ENCODE data around the gene MARCKSL1. TPM values are rescaled to one million over a fixed set of nuclear protein-coding genes. Genes with fewer than 3 reads are reported as not detected.

The MARCKSL1 gene
- total RNA-seq, 1 experiment from 2014 or later: 457 TPM

DNA sequence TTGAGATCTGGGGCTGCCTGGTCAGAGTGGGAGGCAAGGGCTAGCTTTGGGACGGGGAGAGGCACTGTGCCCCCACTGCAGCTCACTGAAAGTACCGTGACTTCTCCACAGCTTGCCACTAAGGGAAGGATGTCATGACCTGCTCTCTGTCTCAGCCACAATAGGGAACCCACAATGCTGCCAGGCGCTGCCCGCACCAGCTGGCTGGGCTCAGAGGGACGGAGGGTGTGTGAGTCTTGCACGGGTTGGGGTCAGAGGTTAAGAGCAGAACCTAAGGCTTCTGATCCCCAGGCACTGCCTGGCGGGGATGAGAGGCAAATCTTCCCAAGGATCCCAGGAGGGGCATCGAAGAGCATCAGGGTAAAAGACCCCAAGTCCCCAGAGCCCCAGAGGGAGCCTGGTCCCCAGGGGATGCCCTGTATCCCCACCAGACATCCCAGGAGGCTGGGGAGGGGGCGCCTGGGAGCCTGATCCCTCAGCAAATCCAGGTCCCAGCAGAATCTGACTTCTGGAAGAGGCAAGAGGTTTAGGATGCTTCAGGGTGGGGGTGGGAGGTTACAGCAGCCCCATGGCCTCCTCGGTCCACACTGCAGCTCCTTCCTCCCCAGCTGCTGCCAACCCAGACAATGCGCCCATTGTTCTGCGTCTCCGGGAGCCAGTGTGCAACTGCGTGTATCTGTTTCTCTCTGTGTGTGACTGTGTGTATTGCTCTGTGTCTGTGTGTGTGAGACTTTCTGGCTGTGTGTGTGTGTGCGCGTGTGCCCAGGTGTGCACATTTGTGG, 2.0 kb upstream of the MARCKSL1 start:
- no peak overlapping the region for H3K18ac ChIP-seq (ENCODE audit: insufficient read length, low read depth, low read length)
- H3K14ac ChIP-seq (ENCODE audit: insufficient read depth, low read length): no peak overlapping the region
- no peak overlapping the region for H3T11ph ChIP-seq (ENCODE audit: low read length)
- H4K91ac ChIP-seq (ENCODE audit: insufficient read length, low read depth, low read length): no peak overlapping the region
- H2BK120ac ChIP-seq (ENCODE audit: low read depth, low read length, poor library complexity, severe bottlenecking): no peak overlapping the region
- Mint-ChIP-seq H3K36me3 (ENCODE audit: insufficient read depth in 1 of 3, low read depth in 3 of 3) (peaks cover 15 to 21% (median 19%) of the 10 kb centered on the region in 3 experiments), H3K9me3 (no peaks in the 10 kb centered on the region; a peak in 1 of 5 replicates), H3K4me3 (peak overlapping the region in 1 of 2 experiments; percentile 17; a peak in 3 of 5 replicates), H3K27ac (no peak overlapping the region; a peak in 1 of 7 replicates), H3K4me1 (peaks cover 31 to 44% of the 10 kb centered on the region in 2 experiments), H3K27me3 (ENCODE audit: low read depth) (peaks cover 36% of the 10 kb centered on the region)
- H3K27me3 ChIP-seq (ENCODE audit: insufficient read depth, low read length): peaks cover 2% of the 10 kb centered on the region; the same call in 1 of the 2 replicates
- H2BK20ac ChIP-seq (ENCODE audit: low read depth, low read length, poor library complexity, severe bottlenecking): no peak overlapping the region
- H3K79me1 ChIP-seq (ENCODE audit: insufficient read depth, low read depth, low read length, poor library complexity, severe bottlenecking): no peaks in the 10 kb centered on the region
- H2AK5ac ChIP-seq (ENCODE audit: insufficient read length, low read length): no peak overlapping the region
- no peak overlapping the region for H3K9ac ChIP-seq (ENCODE audit: extremely low read depth, insufficient read length, low read length)
- TF ChIP-seq, protein P1, sequence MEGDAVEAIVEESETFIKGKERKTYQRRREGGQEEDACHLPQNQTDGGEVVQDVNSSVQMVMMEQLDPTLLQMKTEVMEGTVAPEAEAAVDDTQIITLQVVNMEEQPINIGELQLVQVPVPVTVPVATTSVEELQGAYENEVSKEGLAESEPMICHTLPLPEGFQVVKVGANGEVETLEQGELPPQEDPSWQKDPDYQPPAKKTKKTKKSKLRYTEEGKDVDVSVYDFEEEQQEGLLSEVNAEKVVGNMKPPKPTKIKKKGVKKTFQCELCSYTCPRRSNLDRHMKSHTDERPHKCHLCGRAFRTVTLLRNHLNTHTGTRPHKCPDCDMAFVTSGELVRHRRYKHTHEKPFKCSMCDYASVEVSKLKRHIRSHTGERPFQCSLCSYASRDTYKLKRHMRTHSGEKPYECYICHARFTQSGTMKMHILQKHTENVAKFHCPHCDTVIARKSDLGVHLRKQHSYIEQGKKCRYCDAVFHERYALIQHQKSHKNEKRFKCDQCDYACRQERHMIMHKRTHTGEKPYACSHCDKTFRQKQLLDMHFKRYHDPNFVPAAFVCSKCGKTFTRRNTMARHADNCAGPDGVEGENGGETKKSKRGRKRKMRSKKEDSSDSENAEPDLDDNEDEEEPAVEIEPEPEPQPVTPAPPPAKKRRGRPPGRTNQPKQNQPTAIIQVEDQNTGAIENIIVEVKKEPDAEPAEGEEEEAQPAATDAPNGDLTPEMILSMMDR (conservative IDR thresholded peaks at IDR 0.05): no peak
- H2BK12ac ChIP-seq (ENCODE audit: insufficient read length, low read depth, low read length): no peak overlapping the region
- H4K20me1 ChIP-seq (ENCODE audit: control insufficient read depth, insufficient read depth, insufficient read length): no peaks in the 10 kb centered on the region
- H3K4me1 ChIP-seq (ENCODE audit: insufficient read depth, low read length): no peaks in the 10 kb centered on the region; the same call in 1 of the 2 replicates
- H3K4ac ChIP-seq (ENCODE audit: low read depth, low read length): no peak overlapping the region
- no CpG with 5 or more reads among the region's 16 CpGs for WGBS (ENCODE audit: extremely low coverage, insufficient read length, low lambda C conversion rate)
- no peaks in the 10 kb centered on the region for H3K9me3 ChIP-seq (ENCODE audit: control insufficient read depth, low read depth, low read length)
- H3K56ac ChIP-seq (ENCODE audit: insufficient read length, low read depth, low read length): no peak overlapping the region
- no peak overlapping the region for H2BK5ac ChIP-seq (ENCODE audit: insufficient read length, low read length)
- DNase-seq: no peak
- H3K23ac ChIP-seq (ENCODE audit: insufficient read length, low read depth, low read length): no peak overlapping the region
- H3K23me2 ChIP-seq (ENCODE audit: insufficient read length, low read depth, low read length, poor library complexity, severe bottlenecking): peaks cover 11% of the 10 kb centered on the region
- H3K4me2 ChIP-seq (ENCODE audit: insufficient read depth, insufficient read length, low read length): no peak overlapping the region
- H2AFZ ChIP-seq (ENCODE audit: low read length): no peak overlapping the region
- H3K79me2 ChIP-seq (ENCODE audit: insufficient read depth, low read length): peaks cover 6% of the 10 kb centered on the region; the same call in 1 of the 2 replicates
- H4K5ac ChIP-seq (ENCODE audit: insufficient read length, low read depth, low read length): no peak overlapping the region
- no peak overlapping the region for H4K8ac ChIP-seq (replicated peaks; ENCODE audit: insufficient read length, low read depth, low read length)
- H3K27ac ChIP-seq (ENCODE audit: insufficient read length, low read depth, low read length): no peak overlapping the region
- no peak overlapping the region for H2BK15ac ChIP-seq (ENCODE audit: low read depth, low read length)

All from H9 (cell line).